Activated CD4-positive, alpha-beta T cell treated with anti-CD3 and anti-CD28 coated beads for 36 hours (primary cell): ENCODE data around the gene CYP19A1. TPM values are rescaled to one million over a fixed set of nuclear protein-coding genes. Genes with fewer than 3 reads are reported as not detected.
A peak's percentile ranks its signal among the peaks of the same experiment; 100 is the strongest.

ENCODE experiments used
- ATAC-seq: fragments of 200-7000 bp; cut with Tn5 transposase; one replicate; pipeline ENCODE4 v1.10.0; 2021; ENCODE audit warnings: mild to moderate bottlenecking, moderate library complexity
- CTCF ChIA-PET: fragments of 350-600 bp; sonication (Branson Sonifier 250); formaldehyde crosslinking; loops from one replicate; lab custom pipeline; 2021; ENCODE audit warnings: antibody characterized with exemption; lab: Charles Lee
- POLR2A ChIA-PET: fragments of 350-600 bp; sonication (Branson Sonifier 250); formaldehyde crosslinking; loops from one replicate; lab custom pipeline; 2021; ENCODE audit warnings: antibody characterized with exemption, inconsistent platforms; lab: Charles Lee
- DNase-seq: peaks from one replicate; pipeline ENCODE4 v3.0.0-alpha.2; 2020
- H3K27ac Mint-ChIP-seq: one replicate; pipeline ENCODE4 v1.8.0; 2021; ENCODE audit warnings: mixed read lengths
- H3K27me3 Mint-ChIP-seq: one replicate; pipeline ENCODE4 v1.8.0; 2021; ENCODE audit warnings: mixed read lengths
- H3K36me3 Mint-ChIP-seq: one replicate; pipeline ENCODE4 v1.8.0; 2021; ENCODE audit warnings: low read depth, mixed read lengths
- H3K4me1 Mint-ChIP-seq: one replicate; pipeline ENCODE4 v1.8.0; 2021; ENCODE audit warnings: mixed read lengths
- H3K4me3 Mint-ChIP-seq: one replicate; pipeline ENCODE4 v1.8.0; 2021; ENCODE audit warnings: mild to moderate bottlenecking, moderate library complexity, mixed read lengths
- H3K9me3 Mint-ChIP-seq: one replicate; pipeline ENCODE4 v1.8.0; 2021; ENCODE audit warnings: low read depth, mixed read lengths
- intact Hi-C, 2 experiments: fragments of 100-400 bp; cut with DNase I in 1 of 2; cut with micrococcal nuclease in 1 of 2; formaldehyde crosslinking; loops; one replicate each; pipeline versions ENCODE4 v1.14.2 to v1.15.1; 2022 to 2024; cut with DNase I, micrococcal nuclease
- total RNA-seq, 2 experiments: library from RNA; stranded (reverse); gene quantifications; one replicate each; pipeline ENCODE4 v1.2.3, GENCODE V29; 2021

CYP19A1 gene
- not detected for total RNA-seq

- ChIA-PET CTCF (no interaction called here), POLR2A (no interaction called here)
- intact Hi-C loops, result no loop called here
- Mint-ChIP-seq H3K27me3 (peaks cover 12% of the 10 kb centered on the region), H3K4me3 (no peak within 1 kb of the TSS), H3K4me1 (no peaks in the 10 kb centered on the region), H3K36me3 (no peaks in the 10 kb centered on the region), H3K27ac (no peak within 1 kb of the TSS), H3K9me3 (no peaks in the 10 kb centered on the region)
- ATAC-seq (no peak), DNase-seq (no peak)
Observed at GRCh38 chr15:51338496-51338895, at the start of gene CYP19A1. Gene CYP19A1, minus strand, starts transcription at chr15:51338596. Its CDS starts 95,684 bp downstream, at chr15:51242912.

- Mint-ChIP-seq H3K36me3 (no peaks in the 10 kb centered on the region), H3K9me3 (no peaks in the 10 kb centered on the region), H3K27ac (no peak overlapping the region), H3K4me3 (no peak overlapping the region), H3K27me3 (peaks cover 4% of the 10 kb centered on the region), H3K4me1 (peaks cover 7% of the 10 kb centered on the region)
- ATAC-seq (no peak), DNase-seq (no peak)
- intact Hi-C loops, result no loop called here
- CTCF ChIA-PET, result interaction anchor here (0.8 kb wide), 1 partner anchor 11 kb away, joined by 3 read pairs; no protein-coding TSS in a partner anchor
- POLR2A ChIA-PET, result no interaction called here
Observed at GRCh38 chr15:51387699-51388041, 49.3 kb upstream of the CYP19A1 start.

GRCh38 chr15:51386960-51387698, 48.7 kb upstream of the CYP19A1 start:
- H3K36me3 Mint-ChIP-seq, result no peaks in the 10 kb centered on the region
- intact Hi-C loops, result no loop called here

GRCh38 chr15:51386486-51386885, 48.1 kb upstream of the CYP19A1 start:
- ChIA-PET POLR2A (no interaction called here), CTCF (no interaction called here)
- H3K36me3 Mint-ChIP-seq, result no peaks in the 10 kb centered on the region
- no peak overlapping the region for H3K27ac Mint-ChIP-seq
- intact Hi-C loops, result no loop called here
- ATAC-seq (no peak), DNase-seq (no peak)
- H3K4me3 Mint-ChIP-seq, result no peak overlapping the region
- H3K9me3 Mint-ChIP-seq, result no peaks in the 10 kb centered on the region
- peaks cover 11% of the 10 kb centered on the region for H3K27me3 Mint-ChIP-seq
- peaks cover 7% of the 10 kb centered on the region for H3K4me1 Mint-ChIP-seq

More at GRCh38 chr15:51386960-51387698, 48.7 kb upstream of the CYP19A1 start:
- Mint-ChIP-seq H3K4me3 (no peak overlapping the region), H3K27me3 (peaks cover 6% of the 10 kb centered on the region), H3K27ac (no peak overlapping the region), H3K9me3 (no peaks in the 10 kb centered on the region), H3K4me1 (peaks cover 7% of the 10 kb centered on the region)
- ATAC-seq (no peak), DNase-seq (no peak)
- ChIA-PET CTCF (interaction anchor here (0.8 kb wide), 1 partner anchor 10 kb away, joined by 3 read pairs; no protein-coding TSS in a partner anchor), POLR2A (no interaction called here)

DNA sequence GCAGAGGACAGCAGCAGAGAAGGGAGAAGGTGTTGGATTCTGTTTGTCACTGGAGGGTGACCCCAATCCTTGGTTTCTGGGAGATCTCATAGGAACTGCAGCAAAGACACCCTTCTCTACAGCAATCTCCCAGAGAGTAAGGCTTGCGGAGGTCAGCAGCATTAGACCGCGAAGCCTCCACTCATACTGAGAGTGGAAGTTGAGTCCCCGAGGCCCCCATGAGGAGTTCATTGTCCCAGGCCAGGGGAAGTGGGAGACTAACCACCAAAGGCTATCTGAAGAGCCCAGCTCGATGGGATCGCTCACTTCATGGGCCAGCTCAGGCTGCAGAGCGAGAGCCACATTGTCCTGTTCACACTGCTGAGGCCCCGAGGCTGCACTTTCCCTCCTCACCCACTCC, 47.6 kb upstream of the CYP19A1 start:
- no peak for DNase-seq
- ChIA-PET POLR2A (no interaction called here), CTCF (interaction anchor here (0.5 to 2.6 kb wide), 2 partner anchors 10 to 223 kb away, joined by 3 to 13 read pairs; no protein-coding TSS in a partner anchor)
- no peaks in the 10 kb centered on the region for H3K36me3 Mint-ChIP-seq
- H3K4me3 Mint-ChIP-seq, result no peak overlapping the region
- H3K27me3 Mint-ChIP-seq, result peaks cover 11% of the 10 kb centered on the region
- no peak overlapping the region for H3K27ac Mint-ChIP-seq
- no peak for ATAC-seq
- intact Hi-C loops, result no loop called here
- H3K9me3 Mint-ChIP-seq, result no peaks in the 10 kb centered on the region
- H3K4me1 Mint-ChIP-seq, result peaks cover 7% of the 10 kb centered on the region

DNA sequence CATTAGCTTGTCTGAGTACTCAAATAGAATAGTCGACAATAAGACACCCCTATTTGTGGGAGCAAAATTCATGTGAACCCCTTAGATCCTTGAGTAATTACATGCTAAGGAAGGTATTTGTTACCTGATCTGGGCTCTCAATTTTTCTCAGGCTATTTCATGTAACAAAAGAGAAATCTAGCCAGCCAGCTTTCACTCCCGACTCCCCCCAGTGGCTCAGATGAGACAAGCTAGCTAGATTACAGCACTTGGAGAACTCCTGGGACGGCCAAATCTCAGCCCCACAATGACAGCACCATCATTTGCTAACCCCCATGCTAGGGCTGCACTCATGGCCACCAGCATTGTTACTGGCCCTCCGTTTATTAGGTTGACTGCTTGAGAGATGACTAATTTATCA, 44.4 kb upstream of the CYP19A1 start:
- ATAC-seq, result no peak
- no peak overlapping the region for H3K4me3 Mint-ChIP-seq
- no peak overlapping the region for H3K27ac Mint-ChIP-seq
- peak; percentile 21 for DNase-seq
- ChIA-PET POLR2A (no interaction called here), CTCF (interaction anchor here (0.5 to 3.1 kb wide), 6 partner anchors 19 to 339 kb away, joined by 3 to 17 read pairs (median 3); no protein-coding TSS in a partner anchor)
- no peaks in the 10 kb centered on the region for H3K36me3 Mint-ChIP-seq
- intact Hi-C loops, result no loop called here
- peaks cover 11% of the 10 kb centered on the region for H3K27me3 Mint-ChIP-seq
- H3K4me1 Mint-ChIP-seq, result no peaks in the 10 kb centered on the region
- H3K9me3 Mint-ChIP-seq, result no peaks in the 10 kb centered on the region

GRCh38 chr15:51380999-51381806, 42.8 kb upstream of the CYP19A1 start:
- ChIA-PET POLR2A (no interaction called here), CTCF (interaction anchor here (0.5 to 3.1 kb wide), 6 partner anchors 12 to 218 kb away, joined by 3 to 17 read pairs (median 5); no protein-coding TSS in a partner anchor)
- no peaks in the 10 kb centered on the region for H3K9me3 Mint-ChIP-seq
- intact Hi-C loops, result loop anchor here (1.0 to 2.0 kb wide), 3 partner anchors 98 to 218 kb away; no protein-coding TSS in a partner anchor
- H3K4me1 Mint-ChIP-seq, result no peaks in the 10 kb centered on the region
- no peak overlapping the region for H3K4me3 Mint-ChIP-seq
- peak; percentile 78 for ATAC-seq
- DNase-seq, result peak; percentile 55
- H3K36me3 Mint-ChIP-seq, result no peaks in the 10 kb centered on the region
- no peak overlapping the region for H3K27ac Mint-ChIP-seq
- peaks cover 11% of the 10 kb centered on the region for H3K27me3 Mint-ChIP-seq

GRCh38 chr15:51379390-51379789, 41.0 kb upstream of the CYP19A1 start:
- H3K4me3 Mint-ChIP-seq, result no peak overlapping the region
- intact Hi-C loops, result no loop called here
- POLR2A ChIA-PET, result no interaction called here
- CTCF ChIA-PET, result interaction anchor here (1.0 to 2.0 kb wide), 2 partner anchors 10 to 216 kb away, joined by 3 to 8 read pairs; no protein-coding TSS in a partner anchor
- H3K4me1 Mint-ChIP-seq, result no peaks in the 10 kb centered on the region
- no peak for DNase-seq
- no peaks in the 10 kb centered on the region for H3K36me3 Mint-ChIP-seq
- no peak overlapping the region for H3K27ac Mint-ChIP-seq
- peaks cover 10% of the 10 kb centered on the region for H3K27me3 Mint-ChIP-seq
- no peaks in the 10 kb centered on the region for H3K9me3 Mint-ChIP-seq
- no peak for ATAC-seq

DNA sequence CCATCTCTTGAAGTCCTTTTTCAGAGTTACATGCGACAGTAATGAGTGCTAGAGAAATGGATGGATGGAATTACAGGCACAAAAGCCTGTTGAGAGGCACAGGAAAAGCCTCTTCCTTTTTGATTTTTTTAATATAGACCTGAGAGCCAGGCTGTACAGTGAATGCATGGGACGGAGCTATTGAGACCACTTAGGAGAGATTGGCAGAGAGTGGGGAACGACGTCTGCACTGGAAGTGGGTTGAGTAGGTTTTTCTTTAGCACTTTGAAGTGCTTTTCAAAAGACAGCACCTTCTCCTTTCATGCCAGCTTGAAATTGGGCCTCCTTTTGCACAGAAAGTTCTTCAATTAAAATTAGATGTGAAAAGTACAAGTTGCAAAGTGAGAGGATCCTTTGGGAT, 40.0 kb upstream of the CYP19A1 start:
- POLR2A ChIA-PET, result no interaction called here
- intact Hi-C loops, result no loop called here
- no peak overlapping the region for H3K4me3 Mint-ChIP-seq
- H3K4me1 Mint-ChIP-seq, result no peaks in the 10 kb centered on the region
- H3K9me3 Mint-ChIP-seq, result no peaks in the 10 kb centered on the region
- no peak overlapping the region for H3K27ac Mint-ChIP-seq
- DNase-seq (no peak), ATAC-seq (no peak)
- peaks cover 8% of the 10 kb centered on the region for H3K27me3 Mint-ChIP-seq
- H3K36me3 Mint-ChIP-seq, result no peaks in the 10 kb centered on the region
- CTCF ChIA-PET, result interaction anchor here (2.1 kb wide), 1 partner anchor 215 kb away, joined by 7 read pairs; no protein-coding TSS in a partner anchor

GRCh38 chr15:51377038-51377786, 38.8 kb upstream of the CYP19A1 start:
- H3K27ac Mint-ChIP-seq, result no peak overlapping the region
- no peak for ATAC-seq
- ChIA-PET POLR2A (no interaction called here), CTCF (interaction anchor here (0.7 to 2.1 kb wide), 2 partner anchors 10 to 214 kb away, joined by 3 to 7 read pairs; no protein-coding TSS in a partner anchor)
- H3K4me3 Mint-ChIP-seq, result no peak overlapping the region
- intact Hi-C loops, result no loop called here
- H3K4me1 Mint-ChIP-seq, result no peaks in the 10 kb centered on the region
- H3K36me3 Mint-ChIP-seq, result no peaks in the 10 kb centered on the region
- no peaks in the 10 kb centered on the region for H3K9me3 Mint-ChIP-seq
- DNase-seq, result no peak
- H3K27me3 Mint-ChIP-seq, result peaks cover 6% of the 10 kb centered on the region
